Loucy (cell line): Measurements from ENCODE around the gene TCAF2.
"Not testable (repeated sequence)": the region's sequence is repeated elsewhere in the genome, so short reads cannot be mapped to it uniquely, and the experiment has no call there.

ENCODE experiments used
- CTCF ChIP-seq: fragments of 200-600 bp; sonication (generic); conservative IDR thresholded peaks from 2 replicates; pipeline ENCODE4 v1.5.1; 2014; ENCODE audit warnings: mild to moderate bottlenecking, antibody characterized with exemption, low read length
- EZH2phosphoT487 ChIP-seq: fragments of 200-600 bp; IDR thresholded peaks from 2 replicates; pipeline ENCODE4 v1.6.1; 2018; ENCODE audit warnings: antibody characterized with exemption, mild to moderate bottlenecking, moderate library complexity, borderline replicate concordance

GRCh38 chr7:143650447-143650846, 29.7 kb downstream of the TCAF2 start:
- TF ChIP-seq CTCF, EZH2phosphoT487: not testable (repeated sequence)
